ENCODE data around the gene SVOPL.

DNA sequence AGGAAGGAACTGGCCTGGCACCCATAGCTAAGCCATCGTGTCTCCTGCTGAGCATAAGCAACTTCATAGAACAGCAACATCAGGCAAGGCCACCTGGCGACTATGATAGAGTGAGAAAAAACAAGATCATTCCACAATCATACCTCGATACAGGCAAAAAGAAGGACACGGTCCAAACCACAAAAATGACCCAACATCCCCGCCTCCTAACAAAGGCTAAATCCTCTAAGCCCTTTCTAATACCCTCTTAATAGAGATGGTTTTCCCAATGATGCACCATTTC lies 40.2 kb upstream of the SVOPL start:
- TF ChIP-seq, protein P1, sequence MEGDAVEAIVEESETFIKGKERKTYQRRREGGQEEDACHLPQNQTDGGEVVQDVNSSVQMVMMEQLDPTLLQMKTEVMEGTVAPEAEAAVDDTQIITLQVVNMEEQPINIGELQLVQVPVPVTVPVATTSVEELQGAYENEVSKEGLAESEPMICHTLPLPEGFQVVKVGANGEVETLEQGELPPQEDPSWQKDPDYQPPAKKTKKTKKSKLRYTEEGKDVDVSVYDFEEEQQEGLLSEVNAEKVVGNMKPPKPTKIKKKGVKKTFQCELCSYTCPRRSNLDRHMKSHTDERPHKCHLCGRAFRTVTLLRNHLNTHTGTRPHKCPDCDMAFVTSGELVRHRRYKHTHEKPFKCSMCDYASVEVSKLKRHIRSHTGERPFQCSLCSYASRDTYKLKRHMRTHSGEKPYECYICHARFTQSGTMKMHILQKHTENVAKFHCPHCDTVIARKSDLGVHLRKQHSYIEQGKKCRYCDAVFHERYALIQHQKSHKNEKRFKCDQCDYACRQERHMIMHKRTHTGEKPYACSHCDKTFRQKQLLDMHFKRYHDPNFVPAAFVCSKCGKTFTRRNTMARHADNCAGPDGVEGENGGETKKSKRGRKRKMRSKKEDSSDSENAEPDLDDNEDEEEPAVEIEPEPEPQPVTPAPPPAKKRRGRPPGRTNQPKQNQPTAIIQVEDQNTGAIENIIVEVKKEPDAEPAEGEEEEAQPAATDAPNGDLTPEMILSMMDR (IDR thresholded peaks at IDR 0.05) = no peak
- no peak for TF ChIP-seq POLR2A (IDR thresholded peaks at IDR 0.05)

All from uterus (tissue), 2 donors.